ENCODE measurements around the gene TOGARAM2. TPM values are rescaled to one million over a fixed set of nuclear protein-coding genes. Genes with fewer than 3 reads are reported as not detected.
A peak's percentile ranks its signal among the peaks of the same experiment; 100 is the strongest.
"Not testable (repeated sequence)": the region's sequence is repeated elsewhere in the genome, so short reads cannot be mapped to it uniquely, and the experiment has no call there.

Gene TOGARAM2
- total RNA-seq, 1 donor from 2014 or later: not detected

DNA sequence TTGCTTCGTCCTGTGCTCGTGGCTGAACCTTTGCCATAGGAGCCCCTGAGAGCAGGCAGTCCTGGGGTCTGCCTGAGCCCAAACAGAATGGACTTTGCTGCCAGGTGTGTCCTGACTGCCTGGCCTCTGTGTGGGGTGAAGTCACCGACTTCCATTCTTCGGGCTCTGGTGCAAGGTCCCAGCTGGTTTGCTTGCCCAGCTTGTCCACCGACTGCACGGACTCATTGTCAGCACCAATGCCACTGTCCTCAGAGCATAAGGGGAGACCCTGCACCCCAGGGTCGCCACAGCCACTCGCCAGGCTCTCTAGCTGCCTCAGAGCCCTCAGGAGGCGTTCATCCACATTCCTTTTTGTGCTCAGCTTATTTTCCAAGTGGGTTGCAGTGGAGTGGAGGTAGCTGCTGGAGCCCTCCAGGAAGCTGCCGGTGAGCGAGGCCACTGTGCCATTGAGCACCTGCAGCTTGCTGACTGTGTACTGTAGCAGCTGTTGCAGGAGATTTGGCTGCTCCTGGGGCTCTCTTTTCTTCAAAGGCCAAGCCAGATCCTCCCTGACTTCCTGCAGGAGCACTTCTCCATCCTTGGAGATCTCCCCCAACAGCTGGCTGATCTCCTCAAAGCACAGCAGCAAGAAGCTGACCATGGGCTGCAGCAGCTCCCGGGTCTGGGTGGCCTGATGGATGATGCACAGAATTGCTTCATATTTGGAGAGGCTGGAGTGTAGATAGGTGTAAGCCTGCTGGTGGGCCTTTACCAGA, 92.0 kb downstream of the TOGARAM2 start:
- no peak for DNase-seq (ENCODE audit: low read depth)

DNA sequence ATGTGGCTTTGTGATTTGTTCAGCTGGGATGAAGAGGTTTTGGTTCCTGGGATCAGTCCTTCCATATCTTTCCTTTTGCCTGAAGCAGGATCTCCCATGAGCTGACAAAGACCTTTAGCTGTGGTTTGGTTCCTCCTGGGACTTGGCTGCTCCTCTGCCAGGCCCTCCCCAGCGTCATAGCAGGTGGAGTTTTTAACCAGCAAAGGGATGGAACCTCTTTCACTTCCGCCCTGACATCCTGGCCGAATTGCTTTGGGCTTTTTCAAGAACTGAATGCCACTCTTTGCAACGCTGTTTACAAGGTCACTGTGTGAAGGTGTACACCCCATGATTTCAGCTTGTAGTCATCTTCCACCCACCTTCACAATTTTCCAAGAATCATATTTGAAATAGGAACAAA, 92.8 kb downstream of the TOGARAM2 start:
- no peak for DNase-seq (ENCODE audit: low read depth)

DNA sequence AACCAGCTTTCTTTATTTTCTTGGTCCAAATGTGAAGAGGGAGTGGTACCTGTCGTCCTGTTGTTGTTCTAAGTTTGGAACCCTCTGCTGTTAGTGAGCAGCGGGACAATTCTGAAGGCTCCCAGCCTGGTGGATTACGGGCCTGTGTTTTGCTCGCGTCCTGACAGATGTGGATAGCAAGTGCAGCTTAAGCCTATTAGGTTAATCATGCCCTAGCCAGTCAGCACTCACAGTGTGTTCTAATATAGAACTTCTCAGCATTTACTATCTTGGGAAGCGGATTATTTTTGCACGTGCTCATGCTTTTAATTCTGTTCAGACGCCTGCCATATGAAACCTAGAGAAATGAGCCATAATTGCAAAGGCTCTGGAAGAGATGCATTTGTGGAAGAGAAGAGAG, 93.3 kb downstream of the TOGARAM2 start, which contains the start of gene PCARE:
TSS of gene PCARE (minus strand) at position 113 of the 400 bp plus-strand sequence. CDS start 262 bp downstream, outside the sequence.
- no peak for DNase-seq (ENCODE audit: low read depth)

DNA sequence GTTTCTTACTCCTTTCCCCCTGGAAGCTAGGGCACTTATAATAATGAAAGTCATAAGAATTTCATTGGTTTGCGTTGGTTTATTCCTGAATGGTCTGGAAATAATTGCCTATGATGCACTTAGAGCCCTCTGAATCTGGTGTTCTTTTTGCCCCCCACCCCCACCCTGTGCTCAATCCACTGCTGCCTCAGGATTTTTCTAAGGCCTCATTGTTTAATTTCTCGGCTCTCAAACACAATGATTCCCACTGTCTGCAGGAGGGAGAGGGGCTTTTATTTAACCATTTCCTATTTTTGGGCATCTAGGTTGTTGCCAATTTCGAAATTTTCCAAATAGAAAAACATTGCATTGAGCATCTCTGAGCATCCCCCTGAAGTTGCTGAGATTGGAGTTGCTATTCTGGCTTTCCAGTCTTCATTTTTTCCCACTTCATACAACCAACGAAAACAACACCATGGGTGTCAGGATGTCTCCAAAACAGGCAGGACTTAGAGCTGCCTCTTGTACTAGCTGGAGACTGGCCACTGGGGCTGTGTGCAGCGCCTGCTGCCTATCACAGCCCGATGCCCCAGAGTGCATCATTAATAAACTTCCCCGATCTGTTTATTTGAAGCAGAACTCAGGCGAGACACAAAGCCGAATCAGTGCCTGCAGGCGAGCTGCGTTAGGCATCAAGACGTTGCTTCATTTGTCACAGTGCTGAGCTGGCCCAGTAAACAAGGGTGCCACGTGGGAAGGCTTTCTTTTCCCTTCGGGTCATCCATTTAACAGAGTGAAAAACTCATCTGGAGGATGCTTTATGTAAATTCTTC, 95.0 kb downstream of the TOGARAM2 start:
- DNase-seq (ENCODE audit: low read depth): no peak

DNA sequence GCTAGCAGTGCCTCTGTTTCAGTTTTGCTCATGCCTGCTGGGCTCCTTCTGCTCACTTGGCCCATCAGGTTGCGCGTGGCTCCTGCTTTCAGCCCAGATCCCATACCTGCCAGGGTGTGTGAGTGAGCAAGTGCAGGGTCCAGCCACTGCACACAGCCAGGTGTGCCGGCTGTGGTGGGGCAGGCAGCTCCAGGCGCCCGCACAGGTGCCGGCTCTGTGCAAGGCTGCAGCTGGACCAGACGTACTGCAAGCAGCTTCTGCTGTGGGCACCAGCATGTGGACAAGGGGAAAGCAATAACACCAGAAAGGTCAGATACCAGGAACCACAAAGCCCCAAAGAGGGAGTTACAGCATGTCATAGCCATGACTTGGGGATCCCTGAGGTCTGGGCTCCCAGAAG, 98.8 kb downstream of the TOGARAM2 start:
- DNase-seq (ENCODE audit: low read depth): no peak

DNA sequence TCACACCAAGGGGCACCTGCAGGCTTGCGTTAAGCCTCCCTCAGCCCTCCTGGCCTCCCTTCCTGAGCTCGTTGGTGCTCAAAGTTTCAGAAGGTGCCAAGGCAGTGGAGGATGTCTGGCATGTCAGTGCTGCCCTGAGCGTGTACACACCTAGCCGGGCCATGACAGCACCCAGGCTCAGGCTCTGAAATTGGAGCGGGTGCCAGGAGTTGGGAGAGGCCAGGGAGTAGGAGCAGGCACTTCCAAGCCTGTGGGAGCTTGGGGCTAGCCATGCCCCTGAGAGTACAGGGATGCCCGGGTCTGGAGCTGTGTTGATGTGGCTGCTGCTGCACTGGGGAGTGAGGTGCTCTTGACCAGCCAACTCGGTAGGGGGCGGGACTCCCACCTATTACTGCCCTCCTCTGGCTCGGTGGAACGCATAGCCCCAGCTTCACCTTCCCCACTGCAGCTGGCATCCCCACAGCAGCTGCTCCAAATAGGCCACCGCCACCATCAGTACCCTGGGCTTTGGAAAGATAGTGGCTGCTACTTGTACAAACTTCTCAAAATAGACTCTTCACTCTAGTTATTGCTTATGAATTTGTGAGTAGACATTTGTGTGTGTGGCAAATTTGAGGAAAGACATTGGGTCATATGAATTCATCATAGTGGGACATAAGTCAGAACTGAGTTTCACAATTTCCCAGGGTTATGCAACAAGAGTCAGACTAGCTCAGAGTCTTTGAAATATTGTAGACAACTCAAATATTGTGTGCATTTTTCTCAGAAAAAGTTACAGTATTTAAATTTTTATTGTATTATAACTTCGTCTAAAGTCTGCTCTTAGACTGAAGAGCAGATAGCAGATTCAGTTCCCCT, 100.0 kb downstream of the TOGARAM2 start:
- DNase-seq (ENCODE audit: low read depth): no peak

DNA sequence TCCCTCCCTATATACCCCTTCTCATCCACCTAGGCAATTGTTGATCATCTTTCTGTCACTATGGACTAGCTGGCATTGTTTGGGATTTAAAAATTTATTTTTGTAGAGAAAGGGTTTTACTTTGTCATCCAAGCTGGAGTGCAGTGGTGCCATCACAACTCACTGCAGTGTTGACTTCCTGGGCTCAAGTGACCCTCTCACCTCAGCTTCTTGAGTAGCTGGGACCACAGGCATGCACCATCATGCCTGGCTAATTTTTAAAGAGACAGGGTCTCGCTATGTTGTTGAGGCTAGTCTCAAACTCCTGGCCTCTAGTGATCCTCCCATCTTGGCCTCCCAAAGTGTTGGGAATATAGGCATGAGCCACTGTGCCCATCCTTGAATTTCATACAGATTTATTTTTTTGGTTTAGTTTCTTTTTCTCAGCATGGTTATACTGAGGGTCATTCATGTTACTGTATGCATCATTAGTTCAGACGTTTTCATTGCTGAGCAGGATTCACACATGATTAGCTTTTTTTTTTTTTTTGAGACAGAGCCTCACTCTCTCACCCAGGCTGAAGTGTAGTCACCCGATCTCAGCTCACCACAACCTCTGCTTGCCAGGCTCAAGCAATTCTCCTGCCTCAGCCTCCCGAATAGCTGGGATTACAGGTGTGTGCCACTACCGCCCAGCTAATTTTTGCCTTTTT, 101.9 kb downstream of the TOGARAM2 start:
- DNase-seq (ENCODE audit: low read depth): peak; percentile 15

DNA sequence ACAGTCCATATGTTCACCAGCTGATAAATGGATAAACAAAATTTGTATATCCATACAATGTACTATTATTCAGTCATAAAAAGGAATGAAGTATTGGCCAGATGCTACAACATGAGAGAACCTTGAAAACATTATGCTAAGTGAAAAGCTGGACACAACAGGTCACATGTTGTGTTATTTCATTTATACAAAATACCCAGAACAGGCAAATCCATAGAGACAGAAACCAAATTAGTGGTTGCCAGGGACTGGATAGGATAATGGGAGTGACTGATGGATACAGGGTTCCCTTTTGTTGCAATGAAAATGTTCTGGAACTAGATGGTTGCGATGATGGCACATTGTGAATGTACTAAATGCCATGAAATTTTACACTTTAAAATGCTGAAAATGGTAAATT, 103.5 kb downstream of the TOGARAM2 start:
- DNase-seq (ENCODE audit: low read depth): no peak

DNA sequence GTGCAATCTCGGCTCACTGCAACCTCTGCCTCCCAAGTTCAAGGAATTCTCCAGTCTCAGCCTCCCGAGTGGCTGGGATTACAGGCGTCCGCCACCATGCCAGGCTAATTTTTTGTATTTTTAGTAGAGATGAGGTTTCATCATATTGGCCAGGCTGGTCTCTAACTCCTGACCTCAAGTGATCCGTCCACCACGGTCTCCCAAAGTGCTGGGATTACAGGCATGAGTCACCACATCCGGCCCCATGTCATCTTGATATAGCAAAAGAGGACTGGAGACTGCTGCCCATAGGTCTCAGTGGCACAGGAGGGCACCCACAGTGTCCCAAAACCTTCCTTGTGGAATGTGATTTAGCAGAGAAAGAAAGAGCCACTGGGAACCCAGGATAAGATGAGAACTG, 109.2 kb downstream of the TOGARAM2 start:
- DNase-seq (ENCODE audit: low read depth): not testable (repeated sequence)

DNA sequence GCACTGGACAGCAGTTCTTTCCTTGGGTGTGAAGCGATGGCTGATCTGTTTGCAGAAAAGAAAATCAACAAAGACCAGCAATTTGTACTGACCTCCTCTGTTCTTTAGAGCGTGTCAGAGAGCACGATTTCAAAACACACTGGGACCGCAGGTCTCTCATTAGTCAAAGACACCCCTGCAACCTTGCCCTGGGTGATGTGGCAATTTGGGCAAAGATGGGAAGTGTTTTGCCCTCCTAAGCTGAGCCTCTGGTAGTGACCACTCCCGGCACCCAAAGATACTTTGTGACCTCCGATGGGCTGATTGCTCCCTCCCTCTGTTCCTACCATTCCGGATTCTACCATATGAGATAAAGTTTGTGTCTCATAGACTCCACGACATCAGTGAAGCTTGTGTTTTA, 115.9 kb downstream of the TOGARAM2 start:
- no peak for DNase-seq (ENCODE audit: low read depth)

DNA sequence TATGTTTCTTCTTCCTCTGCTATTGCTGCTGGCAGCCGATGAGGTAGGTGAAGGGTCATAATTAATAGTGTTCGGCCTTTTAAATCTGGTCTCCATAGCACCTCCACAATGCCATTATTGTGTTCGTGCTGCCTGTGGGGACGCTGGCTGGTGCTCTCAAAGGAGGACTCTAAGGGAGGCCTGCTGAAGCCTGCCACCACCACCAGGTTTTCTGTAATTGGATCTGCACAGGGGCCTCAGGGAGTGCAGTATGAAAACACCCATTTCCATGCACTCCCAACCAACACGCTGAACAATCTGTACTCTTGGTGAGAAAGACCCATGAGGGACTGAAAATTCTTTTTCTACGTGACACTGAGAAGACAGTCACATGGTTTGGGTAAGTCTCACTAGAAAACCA, 116.5 kb downstream of the TOGARAM2 start:
- no peak for DNase-seq (ENCODE audit: low read depth)

DNA sequence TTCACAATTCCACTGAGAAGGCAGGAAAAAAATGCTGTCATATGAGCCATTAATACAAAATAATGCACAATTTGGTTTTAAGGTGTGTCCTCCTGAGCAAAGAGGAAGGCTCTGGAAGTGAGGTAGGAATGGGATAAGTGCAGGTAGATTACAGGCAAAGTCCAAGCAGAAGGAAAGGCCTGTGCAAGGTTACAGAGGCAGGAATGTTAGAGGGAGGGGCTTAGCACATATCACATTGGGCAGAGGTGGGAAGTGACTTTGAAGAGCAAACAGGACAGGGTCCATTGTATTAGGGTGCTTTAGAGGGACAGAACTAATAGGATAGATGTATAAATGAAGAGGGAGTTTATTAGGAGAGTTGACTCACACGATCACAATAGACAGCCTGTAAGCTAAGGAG, 119.5 kb downstream of the TOGARAM2 start:
- no peak for DNase-seq (ENCODE audit: low read depth)

Other genes starting within 250 kb of the TOGARAM2 start
- gene PPP1CB, start 229.5 kb upstream of the TOGARAM2 start, total RNA-seq: 570 and 578 TPM in 2 replicates
- 0.69 and 3.5 TPM in 2 replicates for gene SPDYA, start 170.5 kb upstream of the TOGARAM2 start, total RNA-seq
- 13.4 and 23.8 TPM in 2 replicates for gene TRMT61B, start 111.0 kb upstream of the TOGARAM2 start, total RNA-seq
- gene WDR43, start 86.6 kb upstream of the TOGARAM2 start, total RNA-seq: 93.1 and 107 TPM in 2 replicates
- gene PCARE, start 93.2 kb downstream of the TOGARAM2 start, total RNA-seq: not detected in 2 replicates
- 63.9 and 72.1 TPM in 2 replicates for gene CLIP4, start 134.1 kb downstream of the TOGARAM2 start, total RNA-seq